GM12878 (cell line): ENCODE data around the gene DUOXA1.

Experiments used
- CREM ChIP-seq: IDR thresholded peaks from 2 replicates; pipeline ENCODE4 v1.6.1; 2014; ENCODE audit warnings: antibody characterized with exemption, low read depth
- EP300 ChIP-seq, 2 experiments: fragments of 150-350 bp in 1 of 2; IDR thresholded peaks; 2 replicates each; pipeline ENCODE4 v1.6.1; 2011 to 2012; ENCODE audit warnings: low read depth in 2 of 2, low read length in 2 of 2, borderline replicate concordance in 1 of 2, improper control_type of control experiment in 1 of 2, inconsistent platforms in 1 of 2; ENCODE audit not compliant: control insufficient read depth in 1 of 2
- EZH2 ChIP-seq: IDR thresholded peaks from 2 replicates; pipeline ENCODE4 v1.6.1; 2012; ENCODE audit warnings: low read depth, mild to moderate bottlenecking, control low read depth, inconsistent platforms, low read length, borderline replicate concordance; ENCODE audit not compliant: control insufficient read depth
- FOS ChIP-seq: IDR thresholded peaks from 3 replicates; pipeline ENCODE4 v1.6.1; 2011; ENCODE audit warnings: borderline replicate concordance; ENCODE audit not compliant: insufficient read length; ENCODE audit errors: extremely low read depth
- FOXM1 ChIP-seq: IDR thresholded peaks from 2 replicates; pipeline ENCODE4 v1.6.1; 2012; ENCODE audit warnings: low read depth, mild to moderate bottlenecking, inconsistent platforms, low read length, moderate library complexity
- MXI1 ChIP-seq: fragments of 150-350 bp; IDR thresholded peaks from 2 replicates; pipeline ENCODE4 v1.6.1; 2011; ENCODE audit warnings: low read depth, mild to moderate bottlenecking, inconsistent platforms, low read length, improper control_type of control experiment
- MYC ChIP-seq: IDR thresholded peaks from 2 replicates; pipeline ENCODE4 v1.6.1; 2011; ENCODE audit warnings: mild to moderate bottlenecking, low read length, moderate library complexity, inconsistent platforms; ENCODE audit not compliant: insufficient read depth, insufficient replicate concordance, insufficient read length, severe bottlenecking
- POLR2A ChIP-seq: IDR thresholded peaks from 2 replicates; pipeline ENCODE4 v1.6.1; 2011; ENCODE audit warnings: low read depth, mild to moderate bottlenecking, low read length
- POLR2AphosphoS5 ChIP-seq: IDR thresholded peaks from 2 replicates; pipeline ENCODE4 v1.6.1; 2011; ENCODE audit warnings: mild to moderate bottlenecking, low read length, inconsistent platforms
- TAF1 ChIP-seq: IDR thresholded peaks from 2 replicates; pipeline ENCODE4 v1.6.1; 2011; ENCODE audit warnings: mild to moderate bottlenecking, low read depth, low read length, borderline replicate concordance
- ZNF274 ChIP-seq: IDR thresholded peaks from one replicate; pipeline ENCODE4 v1.8.0; 2011; ENCODE audit not compliant: insufficient read length, insufficient read depth
- TF ChIP-seq, protein P1 (sequence below), 3 experiments: IDR thresholded peaks in 2 of 3; conservative IDR thresholded peaks in 1 of 3; 2 replicates each; pipeline ENCODE4 v1.5.1; 2011; ENCODE audit warnings: low read depth in 3 of 3, low read length in 3 of 3, mild to moderate bottlenecking in 3 of 3, control low read depth in 2 of 3, moderate library complexity in 2 of 3, inconsistent platforms in 1 of 3, mixed read lengths in 1 of 3; ENCODE audit not compliant: control insufficient read depth in 2 of 3, insufficient read depth in 1 of 3; ENCODE audit errors: extremely low read depth in 1 of 3
- TF ChIP-seq, protein P2 (sequence below): IDR thresholded peaks from 2 replicates; pipeline ENCODE4 v1.6.1; 2012; ENCODE audit warnings: low read depth, low read length, improper control_type of control experiment
- TF ChIP-seq, protein P3 (sequence below): IDR thresholded peaks from 2 replicates; pipeline ENCODE4 v1.6.1; 2011; ENCODE audit warnings: low read depth, low read length, improper control_type of control experiment, borderline replicate concordance

DNA sequence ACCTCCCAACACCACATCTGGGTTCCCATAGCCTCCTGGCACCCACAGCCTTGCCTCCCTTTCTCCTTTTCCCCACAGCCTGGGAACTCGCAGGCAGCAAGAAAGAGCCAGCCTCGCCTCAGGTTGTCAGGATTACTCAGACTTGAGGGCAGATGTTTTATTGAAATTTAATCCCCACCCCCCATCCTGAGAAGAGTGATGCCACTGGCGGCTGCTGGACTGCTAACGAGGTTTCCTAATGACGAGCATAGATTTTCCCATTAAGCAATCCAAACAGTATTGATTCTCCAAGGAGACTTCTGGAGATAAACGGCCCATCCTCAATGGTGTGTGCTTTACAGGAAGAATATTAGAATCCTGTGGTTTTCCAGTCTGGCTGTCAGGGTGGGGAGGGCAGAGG lies 44.4 kb upstream of the DUOXA1 start:
- TF ChIP-seq FOXM1, result no peak
- TF ChIP-seq FOS, result no peak
- no peak for TF ChIP-seq EZH2
- TF ChIP-seq, protein P1, sequence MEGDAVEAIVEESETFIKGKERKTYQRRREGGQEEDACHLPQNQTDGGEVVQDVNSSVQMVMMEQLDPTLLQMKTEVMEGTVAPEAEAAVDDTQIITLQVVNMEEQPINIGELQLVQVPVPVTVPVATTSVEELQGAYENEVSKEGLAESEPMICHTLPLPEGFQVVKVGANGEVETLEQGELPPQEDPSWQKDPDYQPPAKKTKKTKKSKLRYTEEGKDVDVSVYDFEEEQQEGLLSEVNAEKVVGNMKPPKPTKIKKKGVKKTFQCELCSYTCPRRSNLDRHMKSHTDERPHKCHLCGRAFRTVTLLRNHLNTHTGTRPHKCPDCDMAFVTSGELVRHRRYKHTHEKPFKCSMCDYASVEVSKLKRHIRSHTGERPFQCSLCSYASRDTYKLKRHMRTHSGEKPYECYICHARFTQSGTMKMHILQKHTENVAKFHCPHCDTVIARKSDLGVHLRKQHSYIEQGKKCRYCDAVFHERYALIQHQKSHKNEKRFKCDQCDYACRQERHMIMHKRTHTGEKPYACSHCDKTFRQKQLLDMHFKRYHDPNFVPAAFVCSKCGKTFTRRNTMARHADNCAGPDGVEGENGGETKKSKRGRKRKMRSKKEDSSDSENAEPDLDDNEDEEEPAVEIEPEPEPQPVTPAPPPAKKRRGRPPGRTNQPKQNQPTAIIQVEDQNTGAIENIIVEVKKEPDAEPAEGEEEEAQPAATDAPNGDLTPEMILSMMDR (IDR thresholded peaks at IDR 0.05 in 2 of 3, conservative IDR thresholded peaks at IDR 0.05 in 1 of 3; ENCODE audit: control insufficient read depth in 2 of 3, extremely low read depth in 1 of 3, insufficient read depth in 1 of 3, low read depth in 3 of 3, low read length in 3 of 3), result no peak
- TF ChIP-seq, protein P2, sequence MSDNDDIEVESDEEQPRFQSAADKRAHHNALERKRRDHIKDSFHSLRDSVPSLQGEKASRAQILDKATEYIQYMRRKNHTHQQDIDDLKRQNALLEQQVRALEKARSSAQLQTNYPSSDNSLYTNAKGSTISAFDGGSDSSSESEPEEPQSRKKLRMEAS, result no peak
- TF ChIP-seq ZNF274, result no peak
- TF ChIP-seq, protein P3, sequence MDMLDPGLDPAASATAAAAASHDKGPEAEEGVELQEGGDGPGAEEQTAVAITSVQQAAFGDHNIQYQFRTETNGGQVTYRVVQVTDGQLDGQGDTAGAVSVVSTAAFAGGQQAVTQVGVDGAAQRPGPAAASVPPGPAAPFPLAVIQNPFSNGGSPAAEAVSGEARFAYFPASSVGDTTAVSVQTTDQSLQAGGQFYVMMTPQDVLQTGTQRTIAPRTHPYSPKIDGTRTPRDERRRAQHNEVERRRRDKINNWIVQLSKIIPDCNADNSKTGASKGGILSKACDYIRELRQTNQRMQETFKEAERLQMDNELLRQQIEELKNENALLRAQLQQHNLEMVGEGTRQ, result no peak
- no peak for TF ChIP-seq POLR2A
- no peak for TF ChIP-seq POLR2AphosphoS5
- TF ChIP-seq CREM, result no peak
- no peak for TF ChIP-seq MYC
- TF ChIP-seq EP300 (IDR thresholded peaks at IDR 0.05; ENCODE audit: borderline replicate concordance in 1 of 2, control insufficient read depth in 1 of 2, low read depth in 2 of 2, low read length in 2 of 2), result no peak
- no peak for TF ChIP-seq MXI1
- no peak for TF ChIP-seq TAF1
